GM21367 (cell line): ENCODE data around the gene BROX.
"Not testable (repeated sequence)": the region's sequence is repeated elsewhere in the genome, so short reads cannot be mapped to it uniquely, and the experiment has no call there.

ENCODE experiments used
- ATAC-seq: cut with Tn5 transposase; IDR thresholded peaks from one replicate; pipeline ENCODE4 v1.9.1; 2021; ENCODE audit not compliant: unreplicated experiment

BROX gene, protein sequence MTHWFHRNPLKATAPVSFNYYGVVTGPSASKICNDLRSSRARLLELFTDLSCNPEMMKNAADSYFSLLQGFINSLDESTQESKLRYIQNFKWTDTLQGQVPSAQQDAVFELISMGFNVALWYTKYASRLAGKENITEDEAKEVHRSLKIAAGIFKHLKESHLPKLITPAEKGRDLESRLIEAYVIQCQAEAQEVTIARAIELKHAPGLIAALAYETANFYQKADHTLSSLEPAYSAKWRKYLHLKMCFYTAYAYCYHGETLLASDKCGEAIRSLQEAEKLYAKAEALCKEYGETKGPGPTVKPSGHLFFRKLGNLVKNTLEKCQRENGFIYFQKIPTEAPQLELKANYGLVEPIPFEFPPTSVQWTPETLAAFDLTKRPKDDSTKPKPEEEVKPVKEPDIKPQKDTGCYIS

GRCh38 chr1:222712253-222713090, at the start of gene BROX, which contains the start of gene AIDA:
Gene BROX, plus strand, starts transcription at chr1:222712564. Its CDS starts 3,136 bp downstream, at chr1:222715700.
Gene AIDA, minus strand, starts transcription at chr1:222712491. Its CDS starts 174 bp downstream, at chr1:222712317.
- peak; percentile 68 for ATAC-seq

DNA sequence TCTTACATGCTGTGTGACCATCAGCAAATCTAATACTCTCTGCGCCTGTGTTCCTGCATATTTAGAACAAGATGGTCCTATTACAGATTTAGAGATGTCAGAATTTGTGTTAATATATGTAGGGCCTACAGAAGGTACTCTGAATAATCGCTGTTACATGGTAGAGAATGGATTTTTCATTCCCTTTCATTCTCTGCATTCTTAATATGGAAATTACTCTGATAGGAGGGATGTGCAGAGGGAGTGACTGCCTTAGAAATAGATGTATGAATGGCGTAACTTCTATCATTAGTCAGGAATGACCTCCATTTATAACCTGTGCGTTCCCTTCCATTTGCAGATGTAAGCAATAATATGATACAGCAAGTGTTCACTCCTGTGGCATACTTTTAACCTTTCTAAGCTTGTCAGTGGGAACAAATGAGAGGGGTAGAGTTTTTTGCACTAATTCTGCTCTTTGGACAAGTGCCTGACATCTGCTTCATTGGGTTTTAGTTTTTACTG, 48.9 kb upstream of the BROX start:
- ATAC-seq = no peak

DNA sequence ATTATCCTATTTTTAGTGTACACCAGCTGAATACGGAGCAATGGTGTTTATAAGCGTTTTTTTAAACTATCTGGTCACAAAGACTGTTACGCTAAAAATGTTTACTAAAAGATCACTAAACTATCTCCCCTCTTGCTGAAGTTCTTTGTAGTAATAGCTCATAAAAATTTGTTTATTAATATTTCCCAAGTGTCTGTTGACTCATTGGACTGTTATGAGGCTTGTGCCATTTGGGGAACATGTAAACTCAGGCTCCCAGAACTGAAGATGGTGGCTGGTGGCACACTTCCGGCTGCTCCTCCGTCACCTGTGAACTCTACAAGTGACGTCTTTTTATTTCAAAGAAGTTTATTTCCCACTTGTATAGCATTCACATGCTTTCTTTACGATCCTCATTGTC, 46.4 kb upstream of the BROX start:
- ATAC-seq = no peak

- not testable (repeated sequence) for ATAC-seq
These were observed 44.2 kb upstream of the BROX start for GRCh38 chr1:222668184-222668583.

GRCh38 chr1:222669107-222669506, 43.3 kb upstream of the BROX start:
- ATAC-seq = not testable (repeated sequence)

DNA sequence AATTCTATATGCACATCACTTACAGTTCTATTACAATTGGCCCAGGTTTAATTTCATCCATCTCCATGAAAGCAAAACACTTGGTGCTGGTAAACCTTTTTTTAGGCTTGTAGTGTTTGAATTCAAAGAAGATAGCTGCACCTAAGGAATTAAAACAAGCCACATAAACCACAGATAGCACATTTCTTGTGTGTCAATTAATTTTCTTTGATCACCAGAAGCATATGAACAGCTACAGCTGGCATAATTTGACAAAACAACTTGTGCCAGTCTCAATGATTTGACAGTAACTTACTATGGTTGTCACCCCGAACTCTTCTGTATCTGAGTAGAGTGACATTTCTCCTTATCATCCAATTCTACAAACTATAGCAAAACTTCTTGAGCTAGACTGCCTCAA, 42.3 kb upstream of the BROX start:
- no peak for ATAC-seq

DNA sequence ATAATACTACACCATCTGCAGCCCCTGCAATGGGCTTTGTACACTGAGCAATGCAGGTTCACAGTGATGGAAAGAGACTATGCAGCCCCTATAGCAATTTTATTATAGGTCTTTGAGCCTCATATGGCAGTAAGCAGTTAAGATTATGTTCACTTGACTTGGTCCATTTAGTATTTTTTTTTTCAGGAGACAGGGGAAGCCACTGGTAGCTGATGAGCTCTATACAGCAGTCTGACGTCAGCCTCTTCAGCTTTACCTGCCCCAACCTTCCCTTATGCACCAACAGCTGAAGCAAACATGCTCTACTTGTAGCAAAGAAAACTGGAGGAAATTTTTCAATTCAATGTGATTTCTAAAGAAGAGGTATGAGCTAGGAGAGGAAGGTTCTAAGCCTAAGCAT, 32.3 kb upstream of the BROX start:
- ATAC-seq = no peak

DNA sequence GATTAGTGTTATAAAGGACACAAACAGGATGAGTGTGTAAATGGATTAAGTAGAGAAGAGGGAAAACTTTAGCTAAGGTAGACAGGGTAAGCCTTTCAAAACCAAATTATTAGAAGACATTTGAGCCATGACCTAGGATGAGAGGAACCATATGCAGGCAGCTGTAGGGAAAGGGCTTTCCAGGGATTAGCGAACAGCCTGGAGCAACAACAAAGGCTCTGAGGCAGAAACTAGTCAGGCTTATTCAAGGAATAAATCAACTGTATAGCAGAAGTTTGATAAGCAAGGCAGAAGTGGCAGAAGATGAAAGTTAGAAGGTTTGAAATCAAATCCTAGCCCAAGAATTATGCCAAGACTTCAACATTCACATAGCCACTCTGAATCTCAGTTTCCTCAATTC, 21.3 kb upstream of the BROX start:
- ATAC-seq = no peak

DNA sequence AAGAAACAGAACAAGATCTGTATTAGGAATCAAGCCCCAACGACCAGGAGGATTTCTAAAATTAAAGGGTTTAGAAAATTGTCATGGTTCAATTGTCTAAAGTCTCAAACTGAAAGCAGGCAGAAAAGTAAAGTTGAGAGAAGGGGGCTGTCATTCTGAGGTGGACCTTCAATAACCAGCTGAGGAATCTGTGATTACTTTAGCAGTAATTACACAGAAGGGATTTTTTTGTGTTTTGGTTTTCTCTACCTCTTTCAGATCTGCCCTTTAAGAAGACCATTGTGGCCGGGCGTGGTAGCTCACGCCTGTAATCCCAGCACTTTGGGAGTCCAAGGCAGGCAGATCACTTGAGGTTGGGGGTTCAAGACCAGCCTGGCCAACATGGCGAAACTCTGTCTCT, 17.4 kb upstream of the BROX start:
- ATAC-seq = no peak

GRCh38 chr1:222696741-222697140, 15.6 kb upstream of the BROX start:
- no peak for ATAC-seq

- no peak for ATAC-seq
These were observed 15.2 kb upstream of the BROX start for GRCh38 chr1:222697203-222697602.

- ATAC-seq = no peak
These were observed 14.5 kb upstream of the BROX start for GRCh38 chr1:222697826-222698225.

GRCh38 chr1:222702210-222702609, 10.2 kb upstream of the BROX start:
- no peak for ATAC-seq

GRCh38 chr1:222704260-222704659, 8.1 kb upstream of the BROX start:
- no peak for ATAC-seq

DNA sequence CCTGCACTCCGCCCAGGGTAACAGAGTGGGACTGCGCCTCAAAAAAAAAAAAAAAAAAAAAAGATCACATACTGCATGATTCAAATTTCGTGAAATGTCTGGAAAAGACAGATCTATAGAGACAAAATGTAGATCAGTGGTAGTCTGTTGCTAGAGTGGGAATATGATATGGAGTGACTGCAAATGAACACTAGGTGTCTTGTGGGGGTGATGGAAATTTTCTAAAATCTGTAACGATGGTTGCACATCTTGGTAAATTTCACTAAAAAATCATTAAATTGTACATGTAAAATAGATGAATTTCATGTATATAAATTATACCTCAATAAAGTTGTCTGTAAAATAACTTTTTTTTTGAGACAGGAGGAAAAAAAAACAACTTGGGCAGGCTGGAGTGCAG, 5.5 kb upstream of the BROX start:
- ATAC-seq = no peak

GRCh38 chr1:222709700-222710153, 2.6 kb upstream of the BROX start:
- no peak for ATAC-seq

DNA sequence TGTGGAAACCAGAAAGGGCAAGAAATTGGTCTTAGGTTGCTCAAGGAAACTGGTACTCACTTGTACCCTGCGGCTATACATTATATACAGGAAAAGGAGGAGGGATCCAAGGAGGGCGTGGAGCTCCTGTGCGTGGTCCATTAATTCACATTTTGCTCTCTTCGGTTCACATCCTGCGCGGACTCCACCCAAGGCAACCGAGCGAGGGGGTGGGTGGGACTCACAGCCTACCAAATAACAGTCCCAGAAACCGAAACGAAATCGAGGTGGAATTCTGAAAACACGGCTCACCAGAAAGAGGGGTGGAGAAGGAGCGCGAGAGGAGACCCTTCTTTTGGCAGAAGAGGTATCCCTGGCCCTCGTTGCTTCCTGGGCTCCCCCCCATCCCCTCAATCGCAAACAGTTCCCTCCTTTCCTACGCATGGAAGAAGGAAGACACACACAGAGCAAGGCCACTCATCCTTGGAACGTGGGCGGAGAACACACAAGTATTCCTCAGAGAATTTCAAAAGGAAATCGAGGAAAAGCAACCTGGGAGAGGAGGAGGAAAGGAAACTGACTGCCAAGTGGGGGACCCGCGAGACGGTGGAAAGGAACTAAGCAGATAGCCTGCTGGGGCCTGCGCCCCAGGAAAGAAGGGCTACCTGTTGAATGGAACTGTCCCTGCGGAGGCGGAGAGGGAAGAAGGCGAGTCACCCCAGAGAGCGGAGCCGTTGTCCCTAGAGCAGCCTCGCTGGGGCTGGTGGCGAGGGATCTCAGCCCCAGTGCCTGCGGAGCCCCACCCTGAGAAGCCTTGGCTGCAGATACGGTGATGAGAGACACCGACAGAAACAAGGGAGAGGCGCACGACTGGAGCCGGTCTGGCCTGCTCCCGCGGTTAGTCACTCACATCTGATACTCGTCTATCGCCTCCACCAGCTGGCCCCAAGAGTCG, 778 bp upstream of the BROX start:
- peak; percentile 25 for ATAC-seq

GRCh38 chr1:222713091-222713961, 962 bp downstream of the BROX start:
- ATAC-seq = peak; percentile 61

GRCh38 chr1:222716393-222716792, 4.0 kb downstream of the BROX start:
- ATAC-seq = no peak

DNA sequence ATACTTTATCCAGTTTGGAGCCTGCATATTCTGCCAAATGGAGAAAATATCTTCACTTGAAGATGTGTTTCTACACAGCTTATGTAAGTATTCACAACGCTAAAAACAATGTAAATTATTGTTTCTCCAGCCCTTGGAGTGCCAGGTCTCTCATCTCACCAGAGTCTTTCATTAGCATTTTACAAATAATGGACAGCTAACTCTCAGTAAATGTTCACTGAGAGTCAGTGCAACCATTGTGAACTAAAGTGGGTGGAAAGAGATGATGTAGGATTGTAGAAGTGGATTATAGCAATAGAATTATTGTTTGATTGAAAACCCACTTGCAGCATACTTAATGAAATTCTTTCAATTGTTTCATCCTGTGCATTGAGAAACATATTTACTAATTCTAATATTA, 16.4 kb downstream of the BROX start:
- ATAC-seq = no peak
